A549 treated with AZD9567 at 1 μM for 4 hours (cell line): ENCODE data around the gene IHH. TPM values are rescaled to one million over a fixed set of nuclear protein-coding genes. Genes with fewer than 3 reads are reported as not detected.

Experiments used
- total RNA-seq: library from RNA; stranded (reverse); fragments of 200-300 nt; extraction: Qiagen RNA extraction; gene quantifications from 5 replicates; pipeline ENCODE4 v1.2.3, GENCODE V29; 2022; ENCODE audit not compliant: insufficient read depth

IHH gene
- 0.27 to 0.62 TPM (median 0.46 TPM) in 4 of 5 replicates, not detected in the other for total RNA-seq

GRCh38 chr2:219060821-219061791 is at the start of gene IHH:
TSS of gene IHH (minus strand) at chr2:219060921. CDS start at chr2:219060467, 454 bp downstream.

GRCh38 chr2:219041252-219041651 is 19.5 kb downstream of the IHH start, which contains the start of gene CFAP65:
TSS of gene CFAP65 (minus strand) at chr2:219041516. CDS start at chr2:219039048, 2,468 bp downstream.

Other genes starting within 250 kb of the IHH start
- gene PRKAG3, start 229.1 kb downstream of the IHH start, total RNA-seq = 0.03 TPM in 1 of 5 replicates, not detected in the others
- 0.18 to 0.25 TPM (median 0.23 TPM) in 4 of 5 replicates, not detected in the other for gene WNT6, start 201.1 kb downstream of the IHH start, total RNA-seq
- gene WNT10A, start 180.1 kb downstream of the IHH start, total RNA-seq = 0.06 to 0.14 TPM (median 0.11 TPM) in 4 of 5 replicates, not detected in the other
- 2.9 to 5.3 TPM (median 4.8 TPM) in 5 replicates for gene CDK5R2, start 101.3 kb downstream of the IHH start, total RNA-seq
- 0.03 TPM in 1 of 5 replicates, not detected in the others for gene FEV, start 75.7 kb downstream of the IHH start, total RNA-seq
- gene CRYBA2, start 67.5 kb downstream of the IHH start, total RNA-seq = not detected in 5 replicates
- 0.13 to 0.22 TPM (median 0.18 TPM) in 4 of 5 replicates, not detected in the other for gene CFAP65, start 19.4 kb downstream of the IHH start, total RNA-seq
- gene NHEJ1, start 99.9 kb upstream of the IHH start, total RNA-seq = 14.5 to 40.0 TPM (median 16.5 TPM) in 5 replicates
- 0.68 to 1.2 TPM (median 0.92 TPM) in 4 of 5 replicates, not detected in the other for gene SLC23A3, start 109.1 kb upstream of the IHH start, total RNA-seq
- gene CNPPD1, start 116.0 kb upstream of the IHH start, total RNA-seq = 42.4 to 47.3 TPM (median 45.6 TPM) in 5 replicates
- 61.8 to 86.6 TPM (median 81.2 TPM) in 5 replicates for gene RETREG2, start 117.4 kb upstream of the IHH start, total RNA-seq
- gene ZFAND2B, start 145.9 kb upstream of the IHH start, total RNA-seq = 19.0 to 24.6 TPM (median 21.7 TPM) in 5 replicates
- gene ABCB6, start 158.0 kb upstream of the IHH start, total RNA-seq = 27.7 to 35.3 TPM (median 30.6 TPM) in 5 replicates
- gene ATG9A, start 168.7 kb upstream of the IHH start, total RNA-seq = 37.4 to 46.2 TPM (median 40.8 TPM) in 5 replicates
- gene ANKZF1, start 168.9 kb upstream of the IHH start, total RNA-seq = 14.6 to 31.0 TPM (median 19.9 TPM) in 5 replicates
- gene GLB1L, start 184.5 kb upstream of the IHH start, total RNA-seq = 5.6 to 7.1 TPM (median 5.9 TPM) in 5 replicates
- 23.5 to 31.2 TPM (median 28.5 TPM) in 5 replicates for gene STK16, start 184.6 kb upstream of the IHH start, total RNA-seq
- gene TUBA4B, start 192.3 kb upstream of the IHH start, total RNA-seq = 0.13 to 0.22 TPM (median 0.19 TPM) in 4 of 5 replicates, not detected in the other
- gene TUBA4A, start 193.0 kb upstream of the IHH start, total RNA-seq = 242 to 422 TPM (median 253 TPM) in 5 replicates
- gene DNAJB2, start 218.4 kb upstream of the IHH start, total RNA-seq = 26.0 to 41.0 TPM (median 35.4 TPM) in 5 replicates
- 0.92 to 1.8 TPM (median 1.1 TPM) in 4 of 5 replicates, not detected in the other for gene PTPRN, start 248.5 kb upstream of the IHH start, total RNA-seq